ENCODE measurements around the gene PRKCSH.
"Not testable (repeated sequence)": the region's sequence is repeated elsewhere in the genome, so short reads cannot be mapped to it uniquely, and the experiment has no call there.

Gene PRKCSH

DNA sequence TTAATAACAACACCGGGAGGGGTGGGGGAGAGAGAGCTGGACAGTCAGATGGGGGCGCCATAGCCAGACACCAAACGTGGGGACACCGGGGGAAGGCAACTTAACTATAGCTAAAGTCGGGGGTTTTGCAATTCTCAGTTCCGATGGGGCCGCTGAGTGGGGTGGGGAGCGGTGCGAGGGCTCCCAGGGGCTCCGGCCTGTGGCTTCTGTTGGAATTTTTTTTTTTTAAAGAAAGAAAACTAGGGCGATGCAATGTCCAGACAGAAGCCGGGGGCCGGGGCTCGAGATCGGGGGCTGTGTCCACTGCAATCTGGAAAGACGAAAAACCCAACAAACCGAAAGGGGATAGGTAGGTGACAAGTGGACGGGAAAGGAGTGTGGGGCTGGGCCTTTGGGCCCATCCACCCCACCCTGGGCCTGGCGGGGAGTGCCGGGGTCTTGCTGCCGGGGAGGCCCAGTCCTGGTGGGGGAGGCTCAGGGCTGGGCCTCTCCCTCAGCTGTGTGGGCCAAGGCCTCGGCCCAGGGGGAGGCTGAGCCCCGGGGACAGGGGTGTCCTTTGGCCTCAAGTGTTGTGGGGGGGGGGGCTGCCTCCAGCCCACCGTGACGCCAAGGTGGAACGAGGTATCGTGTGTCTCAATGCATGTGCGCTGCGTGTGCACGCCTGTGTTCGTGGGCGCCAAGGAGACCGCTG is 17.3 kb downstream of the PRKCSH start:
- no peaks in the 10 kb centered on the region for H3K9me3 Mint-ChIP-seq
- no peak overlapping the region for H3K4me3 Mint-ChIP-seq
- H3K36me3 Mint-ChIP-seq (ENCODE audit: low read depth) = peaks cover 11% of the 10 kb centered on the region
- no peaks in the 10 kb centered on the region for H3K4me1 Mint-ChIP-seq (ENCODE audit: low read depth)
- H3K27me3 Mint-ChIP-seq = no peaks in the 10 kb centered on the region
- H3K27ac Mint-ChIP-seq = no peak overlapping the region

DNA sequence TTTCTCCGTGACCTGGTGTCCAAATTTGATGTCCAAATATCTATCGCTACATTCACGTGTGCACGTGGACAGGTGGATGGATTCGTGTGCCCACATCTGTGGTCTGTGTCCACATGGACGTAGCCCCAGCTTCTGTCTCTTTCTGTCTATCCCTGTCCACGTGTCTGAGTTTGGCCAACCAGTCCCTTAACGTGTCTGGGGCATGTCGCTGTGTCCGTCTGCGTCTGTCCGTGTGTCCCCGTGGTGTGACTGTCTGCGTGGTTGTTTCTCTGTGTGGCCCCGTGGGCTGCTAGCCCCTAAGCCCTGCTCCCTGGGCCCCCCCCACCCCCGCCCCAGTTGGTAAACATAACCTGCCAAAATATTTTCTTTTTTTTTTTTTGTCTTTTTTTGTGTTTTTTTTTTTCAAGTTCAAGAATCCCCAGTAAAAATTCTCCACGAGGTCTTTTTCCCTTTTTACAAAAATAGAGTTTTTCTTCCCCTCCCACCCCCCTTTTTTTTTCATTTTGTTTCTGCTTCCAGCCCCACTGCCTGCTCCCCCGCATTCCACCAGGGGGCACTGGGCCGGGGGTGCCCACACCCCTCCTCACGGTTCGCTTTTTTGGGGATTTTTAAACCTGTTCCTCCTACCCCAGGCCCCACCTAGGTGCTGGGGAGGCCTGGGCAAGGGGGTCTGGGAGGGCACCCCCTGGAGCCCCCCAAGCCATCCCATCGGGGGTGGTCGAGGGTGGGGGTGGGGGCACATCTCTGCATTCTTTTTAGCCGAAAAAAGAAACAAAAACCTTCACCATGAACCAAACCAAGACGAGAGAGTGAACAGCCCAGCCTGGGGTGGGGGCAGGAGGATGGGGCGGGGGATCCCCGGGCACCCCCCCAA is 18.3 kb downstream of the PRKCSH start:
- H3K4me1 Mint-ChIP-seq (ENCODE audit: low read depth) = no peaks in the 10 kb centered on the region
- H3K9me3 Mint-ChIP-seq = no peaks in the 10 kb centered on the region
- H3K27ac Mint-ChIP-seq = no peak overlapping the region
- H3K4me3 Mint-ChIP-seq = no peak overlapping the region
- no peaks in the 10 kb centered on the region for H3K27me3 Mint-ChIP-seq
- H3K36me3 Mint-ChIP-seq (ENCODE audit: low read depth) = peaks cover 11% of the 10 kb centered on the region

DNA sequence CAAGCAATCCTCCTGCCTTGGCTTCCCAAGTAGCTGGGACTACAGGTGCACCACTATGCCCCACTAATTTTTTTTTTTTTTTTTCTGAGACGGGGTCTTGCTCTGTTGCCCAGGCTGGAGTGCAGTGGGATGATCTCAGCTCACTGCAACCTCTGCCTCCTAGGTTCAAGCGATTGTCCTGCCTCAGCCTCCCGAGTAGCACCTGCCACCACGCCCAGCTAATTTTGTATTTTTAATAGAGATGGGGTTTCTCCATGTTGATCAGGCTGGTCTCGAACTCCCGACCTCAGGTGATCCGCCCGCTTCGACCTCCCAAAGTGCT is 19.8 kb downstream of the PRKCSH start:
- not testable (repeated sequence) for H3K36me3 Mint-ChIP-seq (ENCODE audit: low read depth); H3K4me3 Mint-ChIP-seq; H3K9me3 Mint-ChIP-seq; H3K27ac Mint-ChIP-seq; H3K4me1 Mint-ChIP-seq (ENCODE audit: low read depth); H3K27me3 Mint-ChIP-seq

DNA sequence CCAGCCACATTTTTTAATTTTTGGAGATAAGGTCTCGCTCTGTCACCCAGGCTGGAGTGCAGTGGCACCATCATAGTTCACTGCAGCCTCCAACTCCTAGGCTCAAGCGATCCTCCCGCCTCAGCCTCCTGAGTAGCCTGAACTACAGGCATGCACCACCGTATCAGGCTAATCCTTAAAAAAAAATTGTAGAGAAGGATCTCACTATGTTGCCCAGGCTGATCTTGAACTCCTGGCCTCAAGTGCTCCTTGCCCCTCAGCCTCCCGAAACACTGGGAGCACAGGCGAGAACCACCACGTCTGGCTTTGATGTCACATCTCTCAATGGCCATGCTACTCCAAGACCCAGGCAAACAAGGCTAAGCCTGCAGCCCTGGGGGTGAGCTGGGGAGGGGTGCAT is 21.2 kb downstream of the PRKCSH start:
- Mint-ChIP-seq H3K4me1 (ENCODE audit: low read depth) (no peaks in the 10 kb centered on the region), H3K27ac (no peak overlapping the region), H3K4me3 (no peak overlapping the region), H3K9me3 (no peaks in the 10 kb centered on the region), H3K36me3 (ENCODE audit: low read depth) (no peaks in the 10 kb centered on the region), H3K27me3 (peaks cover 10% of the 10 kb centered on the region)

DNA sequence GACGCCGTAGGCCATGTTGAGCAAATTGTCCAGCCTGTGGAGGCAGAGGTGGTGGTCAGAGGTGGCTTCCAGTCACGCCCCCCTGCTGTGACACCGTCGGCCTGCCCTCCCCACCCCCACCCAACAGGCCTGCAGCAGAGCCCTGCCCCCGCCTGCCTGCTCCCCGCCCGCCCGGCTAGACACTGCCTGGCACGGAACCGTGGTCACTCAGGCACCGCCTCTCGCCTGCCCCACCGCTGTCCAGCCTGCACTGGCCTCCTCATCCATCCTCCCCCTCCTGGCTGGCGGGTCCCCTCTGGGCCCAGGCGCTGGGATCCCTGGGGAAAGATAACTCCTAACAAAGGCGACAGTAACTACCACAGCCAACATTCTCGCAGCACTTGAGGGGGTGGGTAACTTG is 21.7 kb downstream of the PRKCSH start:
- H3K27ac Mint-ChIP-seq = no peak overlapping the region
- H3K9me3 Mint-ChIP-seq = no peaks in the 10 kb centered on the region
- H3K36me3 Mint-ChIP-seq (ENCODE audit: low read depth) = no peaks in the 10 kb centered on the region
- H3K4me3 Mint-ChIP-seq = no peak overlapping the region
- H3K27me3 Mint-ChIP-seq = peaks cover 10% of the 10 kb centered on the region
- no peaks in the 10 kb centered on the region for H3K4me1 Mint-ChIP-seq (ENCODE audit: low read depth)

DNA sequence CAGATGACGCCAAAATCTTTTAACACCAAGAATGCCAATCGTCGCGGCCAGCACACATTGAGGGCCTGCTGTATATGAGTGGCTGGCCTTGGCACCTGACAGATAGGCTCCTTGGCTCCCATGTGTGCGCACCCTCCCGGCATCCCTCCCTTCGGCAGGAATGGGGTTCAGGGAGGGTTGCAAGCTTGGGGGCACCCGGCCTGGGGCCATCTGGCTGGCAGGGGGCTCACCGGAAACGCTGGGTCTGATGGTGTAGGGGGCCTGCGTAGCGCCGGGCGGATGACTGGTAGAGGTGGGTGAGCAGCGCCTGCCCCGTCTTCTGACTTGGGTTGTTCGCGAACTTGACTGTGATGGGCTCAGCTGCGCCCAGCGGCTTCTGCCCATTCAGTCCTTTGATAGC is 22.4 kb downstream of the PRKCSH start:
- H3K27me3 Mint-ChIP-seq = peaks cover 10% of the 10 kb centered on the region
- H3K36me3 Mint-ChIP-seq (ENCODE audit: low read depth) = no peaks in the 10 kb centered on the region
- no peak overlapping the region for H3K4me3 Mint-ChIP-seq
- no peaks in the 10 kb centered on the region for H3K9me3 Mint-ChIP-seq
- no peak overlapping the region for H3K27ac Mint-ChIP-seq
- H3K4me1 Mint-ChIP-seq (ENCODE audit: low read depth) = no peaks in the 10 kb centered on the region

DNA sequence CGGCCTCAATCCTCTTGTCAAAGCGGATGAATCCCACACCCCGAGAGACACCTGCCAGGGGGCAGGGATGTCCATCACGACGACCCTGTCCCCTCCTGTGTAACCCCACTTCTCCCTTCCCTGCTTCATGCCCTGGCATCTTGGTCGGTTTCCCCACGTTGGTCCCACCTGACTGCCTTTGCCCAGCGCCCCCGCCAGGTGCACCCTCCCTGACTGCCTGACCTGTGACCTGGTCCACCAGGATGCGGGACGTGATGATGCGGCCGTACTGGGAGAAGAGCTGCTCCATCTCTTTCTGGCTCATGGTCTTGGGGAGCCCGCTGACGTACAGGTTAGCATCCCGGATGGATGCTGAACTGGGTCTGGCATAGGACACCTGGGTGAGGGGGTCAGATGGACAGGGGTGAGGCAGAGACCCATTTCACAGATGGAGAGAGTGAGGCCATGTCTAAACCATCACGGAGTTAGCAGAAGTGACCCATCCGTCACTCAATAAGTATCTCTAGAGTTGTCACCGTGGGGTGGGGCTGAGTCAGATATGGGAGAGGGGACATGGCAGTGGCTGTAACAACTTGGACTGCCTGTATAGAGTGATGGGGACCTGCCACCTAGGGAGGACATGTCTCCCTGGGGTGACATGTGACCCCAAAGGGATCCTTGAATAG is 22.9 kb downstream of the PRKCSH start:
- Mint-ChIP-seq H3K27ac (no peak overlapping the region), H3K4me3 (no peak overlapping the region), H3K4me1 (ENCODE audit: low read depth) (no peaks in the 10 kb centered on the region), H3K27me3 (peaks cover 10% of the 10 kb centered on the region), H3K9me3 (no peaks in the 10 kb centered on the region), H3K36me3 (ENCODE audit: low read depth) (no peaks in the 10 kb centered on the region)

DNA sequence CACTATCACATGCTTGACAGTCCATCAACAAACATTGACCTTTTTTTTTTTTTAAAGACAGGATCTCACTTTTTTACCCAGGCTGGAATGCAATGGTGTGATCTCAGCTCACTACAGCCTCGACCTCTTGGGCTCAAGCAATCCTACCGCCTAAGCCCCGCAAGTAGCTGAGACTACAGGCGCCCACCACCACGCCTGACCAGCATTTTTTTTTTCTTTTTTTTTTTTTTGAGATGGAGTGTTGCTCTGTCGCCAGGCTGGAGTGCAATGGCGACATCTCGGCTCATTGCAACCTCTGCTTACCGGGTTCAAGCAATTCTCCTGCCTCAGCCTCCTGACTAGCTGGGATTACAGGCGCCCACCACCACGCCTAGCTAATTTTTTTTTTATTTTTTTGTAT is 23.5 kb downstream of the PRKCSH start:
- H3K27ac Mint-ChIP-seq, H3K9me3 Mint-ChIP-seq: not testable (repeated sequence)

DNA sequence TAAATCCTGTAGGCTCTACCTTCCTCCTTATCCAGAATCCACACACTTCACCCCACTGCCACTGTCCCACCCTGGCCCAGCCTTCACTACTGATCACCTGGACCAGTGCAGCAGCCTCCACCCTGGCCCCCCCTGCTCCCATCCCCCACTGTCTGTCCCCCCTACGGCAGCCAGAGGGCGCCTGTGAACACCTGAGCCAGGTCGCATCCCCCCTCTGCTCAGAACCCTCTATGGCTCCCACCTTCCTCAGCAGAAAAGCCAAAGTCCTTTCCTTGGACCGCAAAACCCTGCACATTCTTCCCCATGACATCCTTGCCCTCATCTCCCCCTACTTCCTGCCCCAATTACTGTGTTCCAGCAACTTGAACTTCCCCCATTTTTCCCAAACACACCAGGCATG is 24.8 kb downstream of the PRKCSH start:
- Mint-ChIP-seq H3K9me3 (no peaks in the 10 kb centered on the region), H3K4me3 (no peak overlapping the region), H3K27me3 (peaks cover 10% of the 10 kb centered on the region), H3K36me3 (ENCODE audit: low read depth) (no peaks in the 10 kb centered on the region), H3K4me1 (ENCODE audit: low read depth) (no peaks in the 10 kb centered on the region), H3K27ac (no peak overlapping the region)

More for the DNA sequence above, 23.5 kb downstream of the PRKCSH start:
- H3K4me1 Mint-ChIP-seq (ENCODE audit: low read depth); H3K36me3 Mint-ChIP-seq (ENCODE audit: low read depth); H3K4me3 Mint-ChIP-seq: not testable (repeated sequence)
- peaks cover 10% of the 10 kb centered on the region for H3K27me3 Mint-ChIP-seq

DNA sequence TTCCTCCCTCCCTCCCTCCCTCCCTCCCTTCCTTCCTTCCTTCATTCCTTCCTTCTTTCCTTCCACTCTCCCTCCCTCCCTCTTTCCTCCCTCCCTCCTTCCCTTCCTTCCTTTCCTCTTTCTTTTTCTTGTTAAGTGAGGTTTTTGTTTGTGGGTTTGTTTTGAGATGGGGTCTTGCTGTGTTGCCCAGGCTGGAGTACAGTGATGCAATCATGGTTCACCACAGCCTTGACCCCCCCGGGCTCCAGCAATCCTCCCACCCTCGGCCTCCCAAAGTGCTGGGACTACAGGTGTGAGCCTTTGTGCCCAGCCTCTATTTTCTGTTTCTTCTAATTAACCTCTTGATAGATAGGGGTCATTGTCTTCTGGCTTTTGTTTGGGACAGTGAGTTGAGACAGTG is 26.0 kb downstream of the PRKCSH start:
- H3K36me3 Mint-ChIP-seq (ENCODE audit: low read depth) = no peaks in the 10 kb centered on the region
- H3K27me3 Mint-ChIP-seq = peaks cover 13% of the 10 kb centered on the region
- H3K4me1 Mint-ChIP-seq (ENCODE audit: low read depth) = no peaks in the 10 kb centered on the region
- H3K9me3 Mint-ChIP-seq = no peaks in the 10 kb centered on the region
- no peak overlapping the region for H3K27ac Mint-ChIP-seq
- H3K4me3 Mint-ChIP-seq = no peak overlapping the region

DNA sequence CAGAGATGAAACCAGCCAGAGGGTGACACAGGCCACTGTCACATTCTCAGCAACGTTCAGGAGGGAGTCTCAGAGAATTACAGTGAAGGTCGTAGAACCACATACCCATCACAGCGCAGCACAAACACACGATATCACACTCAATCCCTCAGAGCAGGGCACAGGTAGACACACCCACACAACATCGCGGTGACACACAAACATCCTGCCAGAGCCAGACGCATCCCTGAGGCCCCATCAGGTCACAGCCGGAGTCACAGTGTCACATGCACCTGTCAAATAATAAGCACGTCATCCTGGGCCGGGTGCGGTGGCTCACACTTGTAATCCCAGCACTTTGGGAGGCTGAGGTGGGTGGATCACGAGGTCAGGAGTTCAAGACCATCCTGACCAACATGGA is 28.0 kb downstream of the PRKCSH start:
- Mint-ChIP-seq H3K9me3 (no peaks in the 10 kb centered on the region), H3K27ac (no peak overlapping the region), H3K4me3 (no peak overlapping the region), H3K36me3 (ENCODE audit: low read depth) (no peaks in the 10 kb centered on the region), H3K27me3 (peaks cover 13% of the 10 kb centered on the region), H3K4me1 (ENCODE audit: low read depth) (no peaks in the 10 kb centered on the region)

DNA sequence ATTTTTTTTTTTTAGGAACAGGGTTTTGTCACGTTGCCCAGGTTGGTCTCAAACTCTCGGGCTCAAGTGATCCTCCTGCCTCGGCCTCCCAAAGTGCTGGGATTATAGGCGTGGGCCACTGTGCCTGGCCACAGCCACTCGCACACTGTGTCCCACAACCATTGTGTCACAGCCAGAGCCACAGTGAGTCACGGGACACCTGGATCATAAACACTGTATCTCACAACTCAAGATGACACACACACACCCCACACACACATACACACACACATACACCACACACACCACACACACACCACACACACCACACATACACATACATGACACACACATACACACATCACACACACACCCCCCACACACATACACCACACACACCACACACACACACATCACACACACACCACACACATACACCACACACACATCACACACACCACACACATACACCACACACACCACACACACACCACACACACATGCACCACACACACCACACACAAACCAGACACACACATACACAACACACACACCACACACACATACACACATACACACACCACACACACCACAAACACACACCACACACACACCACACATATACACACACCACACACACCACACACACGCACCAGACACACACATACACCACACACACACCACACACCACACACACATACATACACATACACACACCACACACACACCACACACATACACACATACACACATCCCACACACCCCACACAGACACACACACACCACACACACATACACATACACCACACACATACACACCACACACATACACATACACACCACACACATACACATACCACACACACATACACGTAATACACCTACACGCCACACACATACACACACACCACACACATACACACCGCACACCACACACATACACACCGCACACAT is 29.2 kb downstream of the PRKCSH start:
- no peak overlapping the region for H3K4me3 Mint-ChIP-seq
- no peaks in the 10 kb centered on the region for H3K36me3 Mint-ChIP-seq (ENCODE audit: low read depth)
- no peak overlapping the region for H3K27ac Mint-ChIP-seq
- no peaks in the 10 kb centered on the region for H3K9me3 Mint-ChIP-seq
- no peaks in the 10 kb centered on the region for H3K4me1 Mint-ChIP-seq (ENCODE audit: low read depth)
- peaks cover 13% of the 10 kb centered on the region for H3K27me3 Mint-ChIP-seq

DNA sequence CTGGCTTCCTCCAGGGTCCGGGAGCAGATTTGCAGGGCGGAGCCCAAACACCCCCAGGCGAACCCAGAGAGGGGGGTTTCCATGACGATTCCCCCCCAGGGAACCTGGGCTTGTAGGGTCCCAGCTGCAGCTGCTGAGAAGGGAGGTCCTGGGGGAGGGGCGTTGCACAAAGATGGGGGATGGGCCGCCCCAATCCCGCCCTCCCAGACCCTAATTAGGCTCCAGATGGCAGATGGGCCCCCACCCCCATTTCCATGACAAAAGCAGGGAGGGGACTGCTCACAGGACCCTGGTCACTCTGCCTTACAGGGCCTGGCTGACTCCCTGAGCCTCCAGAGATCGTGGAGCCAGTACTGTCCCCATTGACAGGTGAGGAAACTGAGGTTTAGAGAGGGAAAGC is 30.2 kb downstream of the PRKCSH start:
- no peaks in the 10 kb centered on the region for H3K4me1 Mint-ChIP-seq (ENCODE audit: low read depth)
- no peaks in the 10 kb centered on the region for H3K36me3 Mint-ChIP-seq (ENCODE audit: low read depth)
- peaks cover 6% of the 10 kb centered on the region for H3K27me3 Mint-ChIP-seq
- H3K9me3 Mint-ChIP-seq = no peaks in the 10 kb centered on the region
- H3K27ac Mint-ChIP-seq = no peak overlapping the region
- H3K4me3 Mint-ChIP-seq = no peak overlapping the region

DNA sequence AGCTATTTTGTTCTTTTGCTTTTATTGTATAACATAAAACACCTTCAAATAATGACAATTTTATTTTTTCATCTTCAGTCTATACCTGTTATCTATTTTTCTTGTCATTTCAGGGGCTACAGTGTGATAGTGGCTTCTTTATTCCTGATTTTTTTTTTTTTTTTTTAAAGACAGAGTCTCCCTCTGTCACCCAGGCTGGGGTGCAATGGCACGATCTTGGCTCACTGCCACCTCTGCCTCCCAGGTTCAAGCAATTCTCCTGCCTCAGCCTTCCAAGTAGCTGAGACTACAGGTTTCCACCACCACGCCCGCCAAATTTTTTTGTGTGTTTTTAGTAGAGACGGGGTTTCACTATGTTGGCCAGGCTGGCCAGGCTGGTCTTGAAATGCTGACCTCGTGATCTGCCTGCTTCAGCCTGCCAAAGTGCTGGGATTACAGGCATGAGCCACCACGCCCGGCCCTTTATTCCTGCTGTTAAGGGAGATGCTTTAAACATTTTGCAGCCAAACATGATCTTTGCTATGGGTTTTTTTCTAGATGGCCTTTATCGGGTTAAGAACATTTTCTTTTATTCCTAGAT is 32.9 kb downstream of the PRKCSH start:
- H3K4me1 Mint-ChIP-seq (ENCODE audit: low read depth); H3K9me3 Mint-ChIP-seq; H3K27me3 Mint-ChIP-seq; H3K27ac Mint-ChIP-seq; H3K36me3 Mint-ChIP-seq (ENCODE audit: low read depth); H3K4me3 Mint-ChIP-seq: not testable (repeated sequence)
